Muscle layer of duodenum (tissue), 2 donors: Measurements from ENCODE around the gene FDPS.
A peak's percentile ranks its signal among the peaks of the same experiment; 100 is the strongest.

Experiments
- H3K27ac ChIP-seq: one replicate; pipeline ENCODE4 v1.7.0; 2013; ENCODE audit warnings: mild to moderate bottlenecking, low read length
- H3K27me3 ChIP-seq: one replicate; pipeline ENCODE4 v1.7.0; 2013; ENCODE audit warnings: low read depth, mild to moderate bottlenecking, control low read depth, low read length
- H3K36me3 ChIP-seq, 2 donors: one replicate each; pipeline ENCODE4 v1.7.0; 2013; ENCODE audit warnings: low read length in 2 of 2, control low read depth in 1 of 2, mild to moderate bottlenecking in 1 of 2; ENCODE audit not compliant: insufficient read depth in 2 of 2, control insufficient read depth in 1 of 2
- H3K4me1 ChIP-seq, 2 donors: one replicate each; pipeline ENCODE4 v1.7.0; 2013; ENCODE audit warnings: low read length in 2 of 2, mild to moderate bottlenecking in 2 of 2, control low read depth in 1 of 2, moderate library complexity in 1 of 2; ENCODE audit not compliant: insufficient read depth in 2 of 2, control insufficient read depth in 1 of 2
- H3K4me3 ChIP-seq, 2 donors: one replicate each; pipeline ENCODE4 v1.7.0; 2013; ENCODE audit warnings: low read length in 2 of 2, low read depth in 1 of 2, mild to moderate bottlenecking in 1 of 2
- H3K9me3 ChIP-seq, 2 donors: one replicate each; pipeline ENCODE4 v1.7.0; 2013; ENCODE audit warnings: low read length in 2 of 2, control low read depth in 1 of 2, mild to moderate bottlenecking in 1 of 2; ENCODE audit not compliant: control insufficient read depth in 1 of 2
- donor health status: healthy.

Gene FDPS

DNA sequence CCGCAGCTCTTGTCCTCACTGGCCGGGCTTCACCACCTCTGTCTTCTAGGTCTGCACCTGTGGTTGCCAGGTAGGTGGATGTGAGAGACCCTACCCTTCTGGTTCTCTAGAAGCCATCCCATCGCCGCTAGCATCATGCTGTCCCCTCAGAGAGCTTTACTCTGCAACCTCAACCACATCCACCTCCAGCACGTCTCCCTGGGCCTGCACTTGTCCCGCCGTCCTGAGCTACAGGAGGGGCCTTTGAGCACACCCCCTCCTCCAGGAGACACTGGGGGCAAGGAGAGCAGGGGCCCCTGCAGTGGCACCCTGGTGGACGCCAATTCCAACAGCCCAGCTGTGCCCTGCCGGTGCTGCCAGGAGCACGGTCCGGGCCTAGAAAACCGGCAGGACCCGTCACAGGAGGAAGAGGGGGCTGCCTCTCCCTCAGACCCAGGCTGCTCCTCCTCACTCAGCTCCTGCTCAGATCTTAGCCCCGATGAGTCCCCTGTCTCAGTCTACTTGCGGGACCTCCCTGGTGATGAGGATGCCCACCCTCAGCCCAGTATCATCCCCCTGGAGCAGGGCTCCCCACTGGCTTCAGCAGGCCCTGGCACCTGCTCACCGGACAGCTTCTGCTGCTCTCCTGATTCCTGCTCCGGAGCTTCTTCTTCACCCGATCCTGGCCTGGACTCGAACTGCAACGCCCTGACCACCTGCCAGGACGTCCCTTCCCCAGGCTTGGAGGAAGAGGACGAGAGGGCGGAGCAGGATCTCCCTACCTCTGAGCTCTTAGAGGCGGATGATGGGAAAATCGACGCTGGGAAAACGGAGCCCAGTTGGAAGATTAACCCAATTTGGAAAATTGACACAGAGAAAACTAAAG is 13.2 kb downstream of the FDPS start:
- Histone ChIP-seq H3K27ac (peak overlapping the region; percentile 62), H3K9me3 (no peaks in the 10 kb centered on the region), H3K36me3 (peaks cover 4 to 5% of the 10 kb centered on the region in 2 donors), H3K4me1 (peaks cover 9 to 35% of the 10 kb centered on the region in 2 donors), H3K27me3 (no peaks in the 10 kb centered on the region), H3K4me3 (peak overlapping the region; percentile 71 to 88)

GRCh38 chr1:155322571-155322952 is 13.9 kb downstream of the FDPS start:
- Histone ChIP-seq H3K36me3 (peaks cover 8% of the 10 kb centered on the region in 2 donors), H3K27ac (peak overlapping the region; percentile 62), H3K27me3 (no peaks in the 10 kb centered on the region), H3K4me3 (peak overlapping the region; percentile 60 to 88), H3K4me1 (peaks cover 9 to 35% of the 10 kb centered on the region in 2 donors), H3K9me3 (no peaks in the 10 kb centered on the region)

DNA sequence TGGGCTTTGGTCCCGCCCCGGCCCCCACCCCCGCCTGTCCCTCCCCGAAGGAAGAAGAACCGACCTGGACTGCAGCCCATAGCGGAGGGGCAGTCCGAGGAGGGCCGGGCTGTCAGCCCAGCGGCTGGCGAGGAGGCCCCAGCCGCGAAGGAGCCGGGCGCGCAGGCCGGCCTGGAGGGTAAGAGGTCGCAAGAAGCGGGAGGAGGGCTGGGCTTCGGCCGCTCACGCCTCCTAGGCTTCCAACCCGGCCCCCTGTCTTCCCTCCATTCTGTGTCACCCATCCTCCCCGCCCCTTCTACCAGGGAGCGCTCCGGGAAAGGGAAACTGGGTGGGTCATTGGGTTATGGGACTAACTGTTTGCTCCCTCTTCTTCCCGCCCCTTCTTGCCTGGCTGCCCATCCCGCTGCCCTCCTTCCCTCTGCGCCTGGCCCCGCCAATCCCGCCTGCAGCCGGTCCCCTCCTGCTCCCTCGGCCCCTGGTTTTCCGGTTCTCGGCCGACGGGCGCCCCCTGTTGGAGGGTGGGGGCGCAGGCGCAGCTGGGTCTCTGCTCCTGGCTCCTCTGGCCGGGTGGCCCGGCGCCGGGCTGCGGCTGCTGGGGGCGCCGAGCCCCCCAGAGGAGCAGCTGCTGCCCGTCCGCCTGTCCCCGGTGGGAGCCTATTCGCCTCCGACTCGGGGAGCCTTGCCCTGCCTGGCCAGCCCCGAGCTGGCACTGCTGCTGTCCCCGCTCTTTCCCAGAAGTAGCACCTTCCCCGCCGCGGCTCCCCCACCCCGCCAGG is 14.5 kb downstream of the FDPS start:
- Histone ChIP-seq H3K27me3 (no peaks in the 10 kb centered on the region), H3K4me1 (peaks cover 9 to 35% of the 10 kb centered on the region in 2 donors), H3K36me3 (peaks cover 5 to 11% of the 10 kb centered on the region in 2 donors), H3K27ac (peak overlapping the region; percentile 79), H3K9me3 (no peaks in the 10 kb centered on the region), H3K4me3 (peak overlapping the region; percentile 80 to 88)

- Histone ChIP-seq H3K27ac (peak overlapping the region; percentile 79), H3K4me1 (peaks cover 9 to 35% of the 10 kb centered on the region in 2 donors), H3K4me3 (peak overlapping the region; percentile 80 to 88), H3K36me3 (peaks cover 3 to 12% of the 10 kb centered on the region in 2 donors), H3K9me3 (no peaks in the 10 kb centered on the region), H3K27me3 (no peaks in the 10 kb centered on the region)
These were observed 15.0 kb downstream of the FDPS start for GRCh38 chr1:155323729-155324036.

DNA sequence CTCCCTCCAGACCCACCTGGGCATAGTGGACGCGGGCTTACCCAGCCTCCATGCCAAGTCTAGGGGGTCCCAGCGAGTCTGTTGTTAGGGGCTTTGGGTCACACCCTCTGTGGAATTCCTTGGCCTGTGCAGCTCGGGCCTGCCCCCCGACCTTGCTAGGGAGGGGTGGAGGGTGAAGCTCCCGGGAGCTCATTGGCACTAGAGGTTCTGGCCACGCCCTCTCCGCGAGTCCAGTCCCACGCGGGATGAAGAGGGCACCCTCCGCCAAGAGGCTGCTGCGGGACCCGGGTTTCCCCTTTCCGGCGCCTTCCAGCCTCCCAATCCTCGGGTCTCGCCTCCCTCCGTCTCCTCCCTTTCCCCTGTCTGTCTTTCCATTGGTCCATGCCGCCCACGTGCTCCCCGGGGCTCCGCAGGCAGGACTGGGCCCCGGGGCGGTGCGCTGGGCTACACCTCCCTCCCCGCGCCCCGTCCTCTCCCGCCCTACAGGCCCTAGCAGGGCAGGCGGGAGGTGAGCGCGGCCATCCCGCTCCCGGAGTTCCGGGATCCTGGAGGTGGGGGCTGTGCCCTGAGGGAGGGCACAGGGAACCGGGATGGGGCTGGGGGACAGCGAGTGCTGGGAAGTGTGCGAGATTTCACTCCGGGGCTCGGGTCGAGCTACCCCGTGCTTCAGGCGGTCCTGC is 15.5 kb downstream of the FDPS start:
- Histone ChIP-seq H3K9me3 (no peaks in the 10 kb centered on the region), H3K36me3 (peaks cover 3 to 12% of the 10 kb centered on the region in 2 donors), H3K27me3 (no peaks in the 10 kb centered on the region), H3K4me3 (peak overlapping the region; percentile 80 to 88), H3K27ac (peak overlapping the region; percentile 79), H3K4me1 (peaks cover 9 to 35% of the 10 kb centered on the region in 2 donors)

- Histone ChIP-seq H3K9me3 (no peaks in the 10 kb centered on the region), H3K27ac (peak overlapping the region; percentile 58), H3K4me3 (peak overlapping the region; percentile 80 to 88), H3K27me3 (no peaks in the 10 kb centered on the region), H3K4me1 (peaks cover 8 to 34% of the 10 kb centered on the region in 2 donors), H3K36me3 (peaks cover 5 to 16% of the 10 kb centered on the region in 2 donors)
These were observed 16.3 kb downstream of the FDPS start for GRCh38 chr1:155324717-155325602.

GRCh38 chr1:155325603-155325893 is 16.9 kb downstream of the FDPS start:
- H3K27ac ChIP-seq, result peak overlapping the region; percentile 31

GRCh38 chr1:155326020-155326526 is 17.4 kb downstream of the FDPS start:
- H3K9me3 ChIP-seq, result no peaks in the 10 kb centered on the region
- peaks cover 16 to 27% of the 10 kb centered on the region in 2 donors for H3K36me3 ChIP-seq
- H3K4me1 ChIP-seq, result peaks cover 5 to 24% of the 10 kb centered on the region in 2 donors
- no peak overlapping the region for H3K27ac ChIP-seq
- H3K4me3 ChIP-seq, result no peak overlapping the region
- H3K27me3 ChIP-seq, result no peaks in the 10 kb centered on the region

More at GRCh38 chr1:155325603-155325893, 16.9 kb downstream of the FDPS start:
- Histone ChIP-seq H3K4me3 (peak overlapping the region; percentile 80 to 88), H3K9me3 (no peaks in the 10 kb centered on the region), H3K4me1 (peaks cover 5 to 28% of the 10 kb centered on the region in 2 donors), H3K36me3 (peaks cover 11 to 22% of the 10 kb centered on the region in 2 donors), H3K27me3 (no peaks in the 10 kb centered on the region)

- H3K36me3 ChIP-seq, result peaks cover 18 to 30% of the 10 kb centered on the region in 2 donors
- H3K4me3 ChIP-seq, result no peak overlapping the region
- H3K4me1 ChIP-seq, result peaks cover 5 to 19% of the 10 kb centered on the region in 2 donors
- no peaks in the 10 kb centered on the region for H3K9me3 ChIP-seq
- H3K27me3 ChIP-seq, result no peaks in the 10 kb centered on the region
- H3K27ac ChIP-seq, result no peak overlapping the region
These were observed 18.0 kb downstream of the FDPS start for GRCh38 chr1:155326631-155327037.

DNA sequence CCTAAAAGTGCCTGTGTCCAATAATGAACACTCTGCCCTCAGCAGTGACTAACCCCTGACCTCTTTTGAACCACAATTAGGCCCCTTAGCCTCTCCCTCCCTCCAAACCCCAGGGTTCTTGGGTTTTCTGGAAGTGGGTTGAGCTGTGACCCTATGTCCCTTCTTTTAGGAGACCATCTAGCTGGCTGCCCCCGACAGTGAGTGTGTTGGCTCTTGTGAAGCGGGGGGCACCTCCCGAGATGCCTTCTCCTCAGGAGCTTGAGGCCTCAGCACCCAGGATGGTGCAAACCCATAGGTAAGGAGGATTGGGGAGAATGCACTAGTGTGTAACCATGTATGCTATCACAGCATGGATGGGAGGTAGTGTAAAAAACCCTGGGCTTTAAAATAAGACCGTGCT is 19.3 kb downstream of the FDPS start:
- Histone ChIP-seq H3K27me3 (no peaks in the 10 kb centered on the region), H3K9me3 (no peaks in the 10 kb centered on the region), H3K4me3 (no peak overlapping the region), H3K27ac (no peak overlapping the region), H3K36me3 (peaks cover 18 to 30% of the 10 kb centered on the region in 2 donors), H3K4me1 (peaks cover 5 to 12% of the 10 kb centered on the region in 2 donors)
